Astrocyte (in vitro differentiated cells and primary cell): ENCODE measurements around the gene RADX.

Experiments used
- EZH2 ChIP-seq: IDR thresholded peaks from 2 replicates; pipeline ENCODE4 v1.6.1; 2012; ENCODE audit warnings: mild to moderate bottlenecking, low read length, inconsistent platforms; ENCODE audit not compliant: insufficient read depth
- TF ChIP-seq, protein P1 (sequence below): IDR thresholded peaks from 2 replicates; pipeline ENCODE4 v1.5.1; 2011; ENCODE audit warnings: low read depth, mild to moderate bottlenecking, inconsistent platforms, low read length, moderate library complexity; ENCODE audit not compliant: insufficient read depth

DNA sequence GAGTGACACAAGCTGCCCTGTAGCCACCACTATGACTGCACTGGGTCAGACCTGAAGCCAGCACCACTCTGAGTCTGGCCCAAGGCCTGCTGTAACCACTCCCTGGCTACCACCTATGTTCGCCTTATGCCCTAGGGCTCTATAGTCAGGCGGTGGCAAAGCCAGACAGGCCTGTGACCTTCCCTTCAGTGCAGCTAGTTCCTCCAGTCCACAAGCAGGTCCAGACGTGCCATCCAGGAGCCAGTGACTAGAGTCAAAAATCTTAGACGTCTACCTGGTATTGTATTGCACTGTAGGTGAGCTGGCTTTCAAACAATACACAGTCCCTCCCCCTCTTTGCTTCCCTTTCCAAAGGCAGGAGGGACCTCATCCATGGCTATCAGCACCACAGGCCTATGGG, 60.7 kb downstream of the RADX start:
- TF ChIP-seq, protein P1, sequence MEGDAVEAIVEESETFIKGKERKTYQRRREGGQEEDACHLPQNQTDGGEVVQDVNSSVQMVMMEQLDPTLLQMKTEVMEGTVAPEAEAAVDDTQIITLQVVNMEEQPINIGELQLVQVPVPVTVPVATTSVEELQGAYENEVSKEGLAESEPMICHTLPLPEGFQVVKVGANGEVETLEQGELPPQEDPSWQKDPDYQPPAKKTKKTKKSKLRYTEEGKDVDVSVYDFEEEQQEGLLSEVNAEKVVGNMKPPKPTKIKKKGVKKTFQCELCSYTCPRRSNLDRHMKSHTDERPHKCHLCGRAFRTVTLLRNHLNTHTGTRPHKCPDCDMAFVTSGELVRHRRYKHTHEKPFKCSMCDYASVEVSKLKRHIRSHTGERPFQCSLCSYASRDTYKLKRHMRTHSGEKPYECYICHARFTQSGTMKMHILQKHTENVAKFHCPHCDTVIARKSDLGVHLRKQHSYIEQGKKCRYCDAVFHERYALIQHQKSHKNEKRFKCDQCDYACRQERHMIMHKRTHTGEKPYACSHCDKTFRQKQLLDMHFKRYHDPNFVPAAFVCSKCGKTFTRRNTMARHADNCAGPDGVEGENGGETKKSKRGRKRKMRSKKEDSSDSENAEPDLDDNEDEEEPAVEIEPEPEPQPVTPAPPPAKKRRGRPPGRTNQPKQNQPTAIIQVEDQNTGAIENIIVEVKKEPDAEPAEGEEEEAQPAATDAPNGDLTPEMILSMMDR: no peak
- TF ChIP-seq EZH2: no peak
